Chondrocyte (in vitro differentiated cells): ENCODE data around the gene FTO. TPM values are rescaled to one million over a fixed set of nuclear protein-coding genes. Genes with fewer than 3 reads are reported as not detected.

Source experiments
- DNase-seq: peaks from one replicate; pipeline ENCODE4 v3.0.0; 2021; ENCODE audit warnings: mixed read lengths, low spot score
- H3K27ac Mint-ChIP-seq: one replicate; pipeline ENCODE4 v1.8.0; 2021; ENCODE audit warnings: mild to moderate bottlenecking, moderate library complexity, mixed read lengths; ENCODE audit not compliant: unreplicated experiment
- H3K27me3 Mint-ChIP-seq: 2 replicates; pipeline ENCODE4 v1.8.0; 2021; ENCODE audit warnings: low read depth, mixed read lengths
- H3K36me3 Mint-ChIP-seq: 2 replicates; pipeline ENCODE4 v1.8.0; 2021; ENCODE audit warnings: low read depth, mixed read lengths
- H3K4me1 Mint-ChIP-seq: 2 replicates; pipeline ENCODE4 v1.8.0; 2021; ENCODE audit warnings: low read depth, mild to moderate bottlenecking, mixed read lengths
- H3K4me3 Mint-ChIP-seq: one replicate; pipeline ENCODE4 v1.8.0; 2021; ENCODE audit warnings: mild to moderate bottlenecking, moderate library complexity, mixed read lengths; ENCODE audit not compliant: unreplicated experiment
- H3K9me3 Mint-ChIP-seq: 2 replicates; pipeline ENCODE4 v1.8.0; 2021; ENCODE audit warnings: low read depth, mixed read lengths
- total RNA-seq: library from RNA; stranded (reverse); gene quantifications from 3 replicates; pipeline ENCODE4 v1.2.1, GENCODE V29; 2021
- TF ChIP-seq, protein P1 (sequence below): fragments of 200-600 bp; sonication (generic); IDR thresholded peaks from 2 replicates; pipeline ENCODE4 v1.5.0; 2021; ENCODE audit warnings: antibody characterized with exemption, mild to moderate bottlenecking, moderate library complexity

FTO gene
- total RNA-seq, 1 donor from 2014 or later = 85.7 TPM

DNA sequence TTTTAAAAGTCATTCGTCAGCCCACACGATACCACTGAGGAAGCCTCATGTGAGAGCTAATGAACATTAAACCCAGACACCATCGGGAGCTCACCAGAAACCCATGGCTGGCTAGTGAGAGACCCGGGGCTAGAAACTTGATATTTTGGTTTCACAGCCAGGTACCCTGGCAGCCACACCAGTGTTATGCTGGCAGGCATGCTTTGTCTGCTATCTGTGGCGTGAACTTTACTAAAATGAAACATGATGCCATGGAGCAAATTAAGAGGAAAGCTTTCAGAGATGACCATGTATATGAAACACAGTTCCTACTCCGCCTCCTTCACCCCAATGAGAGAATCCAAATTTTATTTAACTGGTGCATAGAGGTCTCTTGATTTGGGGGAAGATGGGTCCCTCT is 291.4 kb downstream of the FTO start:
- Mint-ChIP-seq H3K4me3 (no peak overlapping the region), H3K4me1 (peaks cover 28% of the 10 kb centered on the region), H3K36me3 (peaks cover 2% of the 10 kb centered on the region), H3K27ac (no peak overlapping the region), H3K9me3 (no peaks in the 10 kb centered on the region), H3K27me3 (no peaks in the 10 kb centered on the region)
- DNase-seq = no peak
- TF ChIP-seq, protein P1, sequence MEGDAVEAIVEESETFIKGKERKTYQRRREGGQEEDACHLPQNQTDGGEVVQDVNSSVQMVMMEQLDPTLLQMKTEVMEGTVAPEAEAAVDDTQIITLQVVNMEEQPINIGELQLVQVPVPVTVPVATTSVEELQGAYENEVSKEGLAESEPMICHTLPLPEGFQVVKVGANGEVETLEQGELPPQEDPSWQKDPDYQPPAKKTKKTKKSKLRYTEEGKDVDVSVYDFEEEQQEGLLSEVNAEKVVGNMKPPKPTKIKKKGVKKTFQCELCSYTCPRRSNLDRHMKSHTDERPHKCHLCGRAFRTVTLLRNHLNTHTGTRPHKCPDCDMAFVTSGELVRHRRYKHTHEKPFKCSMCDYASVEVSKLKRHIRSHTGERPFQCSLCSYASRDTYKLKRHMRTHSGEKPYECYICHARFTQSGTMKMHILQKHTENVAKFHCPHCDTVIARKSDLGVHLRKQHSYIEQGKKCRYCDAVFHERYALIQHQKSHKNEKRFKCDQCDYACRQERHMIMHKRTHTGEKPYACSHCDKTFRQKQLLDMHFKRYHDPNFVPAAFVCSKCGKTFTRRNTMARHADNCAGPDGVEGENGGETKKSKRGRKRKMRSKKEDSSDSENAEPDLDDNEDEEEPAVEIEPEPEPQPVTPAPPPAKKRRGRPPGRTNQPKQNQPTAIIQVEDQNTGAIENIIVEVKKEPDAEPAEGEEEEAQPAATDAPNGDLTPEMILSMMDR = no peak

DNA sequence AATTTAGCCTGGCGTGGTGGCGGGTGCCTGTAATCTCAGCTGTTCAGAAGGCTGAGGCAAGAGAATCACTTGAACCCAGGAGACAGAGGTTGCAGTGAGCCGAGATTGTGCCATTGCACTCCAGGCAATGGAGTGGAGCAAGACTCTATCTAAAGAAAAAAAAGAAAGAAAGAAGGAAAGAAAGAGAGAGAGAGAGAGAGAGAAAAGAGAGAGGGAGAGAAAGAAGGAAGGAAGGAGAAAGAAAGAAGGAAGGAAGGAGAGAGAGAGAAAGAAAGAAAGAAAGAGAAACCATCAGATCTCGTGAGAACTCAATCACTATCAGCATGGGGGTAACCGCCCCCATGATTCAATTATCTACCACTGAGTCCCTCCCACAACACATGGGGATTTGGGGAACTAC is 293.0 kb downstream of the FTO start:
- Mint-ChIP-seq H3K27ac (no peak overlapping the region), H3K9me3 (no peaks in the 10 kb centered on the region), H3K4me1 (peaks cover 17% of the 10 kb centered on the region), H3K36me3 (peaks cover 2% of the 10 kb centered on the region), H3K4me3 (no peak overlapping the region), H3K27me3 (no peaks in the 10 kb centered on the region)
- TF ChIP-seq, protein P1 = no peak
- no peak for DNase-seq

DNA sequence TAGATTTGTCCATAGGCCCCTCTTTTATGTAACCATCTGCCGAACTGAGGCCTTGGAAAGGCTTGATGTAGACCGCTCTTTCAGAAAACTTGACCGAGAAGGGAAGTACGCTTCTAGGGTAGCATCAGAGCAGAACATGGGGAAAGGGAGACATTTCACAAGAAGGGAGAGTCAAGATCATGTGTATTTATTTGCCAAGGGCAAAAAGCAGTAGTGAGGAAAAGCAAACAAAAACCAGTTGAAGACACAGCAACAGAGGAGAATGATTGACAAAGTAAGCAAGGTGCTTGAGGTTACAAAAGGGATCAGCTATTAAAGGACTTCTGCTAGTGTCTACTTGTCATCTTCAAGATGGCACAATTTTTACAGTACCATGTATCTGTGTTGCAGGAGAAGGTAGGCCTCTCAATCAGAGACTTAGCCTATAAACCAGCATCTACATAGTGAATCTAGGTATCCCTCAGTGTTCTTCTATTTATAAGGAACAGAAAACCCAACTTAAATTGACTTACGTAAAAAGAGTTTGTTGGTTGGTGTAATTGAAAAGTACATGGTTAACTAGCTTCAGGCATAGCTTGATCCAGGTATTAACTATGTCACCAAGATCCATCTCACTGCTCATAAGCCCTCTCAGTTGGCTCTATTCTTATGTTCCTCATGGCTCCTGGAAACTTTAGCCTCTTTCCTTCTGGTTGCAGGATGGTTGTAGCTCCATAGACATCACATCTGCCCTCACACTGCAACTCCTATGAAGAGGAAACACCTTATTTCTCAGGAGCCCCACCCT is 294.3 kb downstream of the FTO start:
- DNase-seq = no peak
- TF ChIP-seq, protein P1 = no peak
- Mint-ChIP-seq H3K9me3 (no peaks in the 10 kb centered on the region), H3K4me3 (no peak overlapping the region), H3K36me3 (peaks cover 2% of the 10 kb centered on the region), H3K4me1 (peaks cover 11% of the 10 kb centered on the region), H3K27me3 (no peaks in the 10 kb centered on the region), H3K27ac (no peak overlapping the region)

DNA sequence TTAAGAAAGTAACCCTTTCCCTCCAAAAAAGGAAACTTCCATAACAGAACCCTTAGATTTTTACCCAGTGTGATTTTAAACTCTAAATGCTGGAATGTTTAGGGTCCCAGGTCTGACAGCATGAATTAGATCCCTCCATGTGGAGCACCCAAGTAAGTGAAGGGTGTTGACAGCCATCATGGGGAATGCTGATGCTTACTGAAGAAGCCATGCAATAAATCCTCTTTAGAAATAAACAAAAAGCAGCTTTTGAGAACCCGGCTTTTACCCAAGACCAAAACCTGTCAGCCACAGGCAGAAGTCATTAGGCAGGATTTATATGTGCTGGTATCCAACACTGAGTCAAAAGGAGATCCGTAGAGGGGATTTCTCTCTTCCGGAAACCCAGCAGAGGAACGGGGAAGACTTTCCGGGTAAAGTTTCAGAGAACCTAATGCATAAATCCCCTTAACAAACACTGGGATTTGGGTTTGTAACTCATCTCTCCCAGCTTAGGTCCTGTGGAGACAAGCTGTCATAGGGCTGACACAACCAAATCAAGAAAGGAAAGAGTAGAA is 295.1 kb downstream of the FTO start:
- peaks cover 2% of the 10 kb centered on the region for H3K36me3 Mint-ChIP-seq

DNA sequence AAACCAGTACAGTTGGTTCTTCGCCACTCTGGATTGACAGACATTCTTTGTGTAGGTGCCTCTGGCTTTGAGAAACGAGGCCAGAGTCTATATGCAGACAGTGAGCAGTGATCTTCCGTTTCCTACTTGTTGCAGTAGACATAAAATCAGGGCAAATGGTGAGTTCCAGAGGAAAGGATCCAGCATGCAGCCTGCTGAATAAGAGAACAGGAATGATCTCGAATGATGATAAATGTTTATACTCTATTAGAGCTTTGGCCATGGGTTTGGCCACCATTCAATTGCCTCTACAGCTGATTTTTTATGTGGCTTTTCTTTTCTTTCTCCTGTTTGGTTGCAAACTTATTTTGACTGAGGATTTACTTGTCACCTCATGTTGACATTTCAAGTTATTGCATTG is 295.9 kb downstream of the FTO start:
- Mint-ChIP-seq H3K36me3 (peaks cover 2% of the 10 kb centered on the region), H3K4me1 (peaks cover 11% of the 10 kb centered on the region), H3K9me3 (no peaks in the 10 kb centered on the region), H3K4me3 (no peak overlapping the region), H3K27ac (peak overlapping the region; percentile 1), H3K27me3 (no peaks in the 10 kb centered on the region)
- TF ChIP-seq, protein P1 = no peak
- DNase-seq = no peak

More for the DNA sequence above, 295.1 kb downstream of the FTO start:
- TF ChIP-seq, protein P1 = no peak
- Mint-ChIP-seq H3K9me3 (no peaks in the 10 kb centered on the region), H3K4me1 (peaks cover 11% of the 10 kb centered on the region), H3K4me3 (no peak overlapping the region), H3K27ac (no peak overlapping the region), H3K27me3 (no peaks in the 10 kb centered on the region)
- DNase-seq = no peak
